Neural crest cell (in vitro differentiated cells): ENCODE data around the gene PAQR8. TPM values are rescaled to one million over a fixed set of nuclear protein-coding genes. Genes with fewer than 3 reads are reported as not detected.

ENCODE experiments used
- DNase-seq: peaks from one replicate; pipeline ENCODE4 v3.0.0; 2021; ENCODE audit warnings: low read depth, mixed read lengths, low spot score
- H3K27ac Mint-ChIP-seq: one replicate; pipeline ENCODE4 v1.8.0; 2021; ENCODE audit warnings: mild to moderate bottlenecking, mixed read lengths; ENCODE audit not compliant: unreplicated experiment
- H3K27me3 Mint-ChIP-seq: 2 replicates; pipeline ENCODE4 v1.8.0; 2021; ENCODE audit warnings: low read depth, mild to moderate bottlenecking, mixed read lengths
- H3K36me3 Mint-ChIP-seq: 2 replicates; pipeline ENCODE4 v1.8.0; 2021; ENCODE audit warnings: low read depth, mild to moderate bottlenecking, mixed read lengths
- H3K4me1 Mint-ChIP-seq: 2 replicates; pipeline ENCODE4 v1.8.0; 2021; ENCODE audit warnings: mixed read lengths
- H3K4me3 Mint-ChIP-seq: one replicate; pipeline ENCODE4 v1.8.0; 2021; ENCODE audit warnings: mild to moderate bottlenecking, mixed read lengths
- H3K9me3 Mint-ChIP-seq: 2 replicates; pipeline ENCODE4 v1.8.0; 2021; ENCODE audit warnings: mixed read lengths
- CTCF ChIP-seq: fragments of 200-600 bp; sonication (generic); conservative IDR thresholded peaks from 2 replicates; pipeline ENCODE4 v1.5.0; 2021; ENCODE audit warnings: antibody characterized with exemption, mild to moderate bottlenecking
- total RNA-seq: library from RNA; stranded (reverse); gene quantifications from 2 replicates; pipeline ENCODE4 v1.2.1, GENCODE V29; 2021

Gene PAQR8
- total RNA-seq, 1 donor from 2014 or later, result 10.7 TPM

- Mint-ChIP-seq H3K36me3 (no peaks in the 10 kb centered on the region), H3K4me1 (peaks cover 31% of the 10 kb centered on the region), H3K4me3 (no peak overlapping the region), H3K27ac (no peak overlapping the region), H3K27me3 (no peaks in the 10 kb centered on the region), H3K9me3 (no peaks in the 10 kb centered on the region)
- no peak for DNase-seq
- no peak for TF ChIP-seq CTCF
Measured at GRCh38 chr6:52330470-52330869, 31.5 kb upstream of the PAQR8 start.

GRCh38 chr6:52331793-52332457 lies 30.0 kb upstream of the PAQR8 start:
- H3K4me3 Mint-ChIP-seq, result no peak overlapping the region
- peaks cover 17% of the 10 kb centered on the region for H3K4me1 Mint-ChIP-seq
- TF ChIP-seq CTCF, result no peak
- H3K27me3 Mint-ChIP-seq, result no peaks in the 10 kb centered on the region
- no peaks in the 10 kb centered on the region for H3K9me3 Mint-ChIP-seq
- no peak for DNase-seq
- no peaks in the 10 kb centered on the region for H3K36me3 Mint-ChIP-seq
- H3K27ac Mint-ChIP-seq, result no peak overlapping the region

GRCh38 chr6:52333840-52334200 lies 28.1 kb upstream of the PAQR8 start:
- H3K27me3 Mint-ChIP-seq, result no peaks in the 10 kb centered on the region
- no peak for TF ChIP-seq CTCF
- no peak overlapping the region for H3K27ac Mint-ChIP-seq

GRCh38 chr6:52335576-52335975 lies 26.4 kb upstream of the PAQR8 start:
- Mint-ChIP-seq H3K27me3 (no peaks in the 10 kb centered on the region), H3K27ac (no peak overlapping the region), H3K4me3 (no peak overlapping the region), H3K4me1 (peaks cover 19% of the 10 kb centered on the region), H3K9me3 (peaks cover 3% of the 10 kb centered on the region), H3K36me3 (no peaks in the 10 kb centered on the region)
- DNase-seq, result no peak
- no peak for TF ChIP-seq CTCF

More at GRCh38 chr6:52333840-52334200, 28.1 kb upstream of the PAQR8 start:
- Mint-ChIP-seq H3K36me3 (no peaks in the 10 kb centered on the region), H3K4me1 (peaks cover 20% of the 10 kb centered on the region), H3K9me3 (peaks cover 3% of the 10 kb centered on the region), H3K4me3 (no peak overlapping the region)
- no peak for DNase-seq

- Mint-ChIP-seq H3K27ac (no peak overlapping the region), H3K4me1 (peaks cover 21% of the 10 kb centered on the region), H3K4me3 (no peak overlapping the region), H3K27me3 (no peaks in the 10 kb centered on the region), H3K9me3 (peaks cover 3% of the 10 kb centered on the region), H3K36me3 (no peaks in the 10 kb centered on the region)
- no peak for DNase-seq
- TF ChIP-seq CTCF, result no peak
Measured at GRCh38 chr6:52336919-52337561, 24.9 kb upstream of the PAQR8 start.
